Cardiac fibroblast (primary cell): ENCODE data around the gene ITGAL.
"Not testable (repeated sequence)": the region's sequence is repeated elsewhere in the genome, so short reads cannot be mapped to it uniquely, and the experiment has no call there.

Experiments used
- DNase-seq, 2 donors: peaks; one replicate each; pipeline versions ENCODE4 v3.0.0 to v3.0.0-alpha.2; 2010; ENCODE audit warnings: low read depth in 2 of 2
- H3K4me3 ChIP-seq, 2 donors: replicated peaks in 1 of 2; 1 replicate in 1 of 2; 2 replicates in 1 of 2; pipeline ENCODE4 v1.5.1; 2011; ENCODE audit warnings: low read depth in 2 of 2, low read length in 2 of 2, mild to moderate bottlenecking in 2 of 2, moderate library complexity in 1 of 2
- CTCF ChIP-seq: IDR thresholded peaks from one replicate; pipeline ENCODE4 v1.5.1; 2011; ENCODE audit warnings: low read depth, mild to moderate bottlenecking, low read length, inconsistent platforms

Gene ITGAL

GRCh38 chr16:30445408-30446202 lies 26.9 kb upstream of the ITGAL start, which contains the start of gene SEPHS2:
SEPHS2 (minus strand) TSS chr16:30445874; CDS start chr16:30445727, 147 bp downstream.
- TF ChIP-seq CTCF = peak; percentile 50

DNA sequence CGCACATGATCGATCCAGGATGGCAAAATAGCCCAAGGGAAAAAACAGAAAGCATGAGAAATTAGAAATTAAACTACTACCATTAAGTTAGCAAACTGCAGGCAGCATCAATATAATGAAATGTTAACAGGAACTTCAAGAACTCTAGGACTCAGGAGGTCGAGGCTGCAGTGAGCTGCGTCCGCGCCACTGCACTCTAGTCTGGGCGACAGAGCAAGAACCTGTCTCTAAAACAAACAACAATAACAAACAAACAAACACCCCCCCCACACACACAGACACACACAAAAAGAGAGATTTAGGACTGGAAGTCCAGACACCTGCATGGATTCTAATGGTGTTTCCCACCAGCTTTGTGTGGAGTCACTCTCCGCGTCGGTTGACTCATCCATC lies 26.3 kb upstream of the ITGAL start:
- DNase-seq = no peak
- no peak for TF ChIP-seq CTCF
- H3K4me3 ChIP-seq = peak overlapping the region; percentile 76 to 90

More at GRCh38 chr16:30445408-30446202, 26.9 kb upstream of the ITGAL start, which contains the start of gene SEPHS2:
- peak within 1 kb of the TSS; percentile 76 to 90 for H3K4me3 ChIP-seq
- peak; percentile 99 for DNase-seq

GRCh38 chr16:30447512-30448226 lies 24.9 kb upstream of the ITGAL start:
- H3K4me3 ChIP-seq = no peak overlapping the region
- no peak for TF ChIP-seq CTCF
- no peak for DNase-seq

GRCh38 chr16:30449116-30449435 lies 23.5 kb upstream of the ITGAL start:
- H3K4me3 ChIP-seq = no peak overlapping the region
- no peak for DNase-seq
- TF ChIP-seq CTCF = no peak

- not testable (repeated sequence) for H3K4me3 ChIP-seq, DNase-seq
Measured at GRCh38 chr16:30452709-30453580, 19.6 kb upstream of the ITGAL start.

- TF ChIP-seq CTCF = no peak
- no peak overlapping the region for H3K4me3 ChIP-seq
- DNase-seq = no peak
Measured at GRCh38 chr16:30456302-30456701, 16.2 kb upstream of the ITGAL start.
